Mesendoderm (in vitro differentiated cells): ENCODE measurements around the gene TCF12.
A peak's percentile ranks its signal among the peaks of the same experiment; 100 is the strongest.

ENCODE experiments used
- DNase-seq: peaks from one replicate; pipeline ENCODE4 v3.0.0; 2013
- H2AK5ac ChIP-seq: 2 replicates; pipeline ENCODE4 v1.6.1; 2013; ENCODE audit warnings: low read length, inconsistent platforms
- H2BK120ac ChIP-seq: 2 replicates; pipeline ENCODE4 v1.6.1; 2013; ENCODE audit warnings: low read depth, mild to moderate bottlenecking, low read length, moderate library complexity, mixed read lengths
- H2BK15ac ChIP-seq: replicated peaks from 2 replicates; pipeline ENCODE4 v1.6.1; 2013; ENCODE audit warnings: low read depth, mild to moderate bottlenecking, moderate library complexity
- H2BK5ac ChIP-seq: 2 replicates; pipeline ENCODE4 v1.6.1; 2013; ENCODE audit warnings: low read length, inconsistent platforms
- H3K18ac ChIP-seq: 2 replicates; pipeline ENCODE4 v1.6.1; 2013; ENCODE audit warnings: mild to moderate bottlenecking, low read length, mixed read lengths
- H3K23ac ChIP-seq: one replicate; pipeline ENCODE4 v1.6.1; 2013; ENCODE audit warnings: low read length
- H3K27ac ChIP-seq: 2 replicates; pipeline ENCODE4 v1.5.1; 2013; ENCODE audit warnings: low read depth, mild to moderate bottlenecking, inconsistent platforms, low read length, moderate library complexity
- H3K27me3 ChIP-seq: 2 replicates; pipeline ENCODE4 v1.6.1; 2013; ENCODE audit warnings: low read length, control low read depth, mild to moderate bottlenecking, inconsistent platforms; ENCODE audit not compliant: insufficient read depth, poor library complexity
- H3K36me3 ChIP-seq: 2 replicates; pipeline ENCODE4 v1.6.1; 2013; ENCODE audit warnings: low read length, inconsistent platforms; ENCODE audit not compliant: control insufficient read depth, insufficient read depth
- H3K4ac ChIP-seq: one replicate; pipeline ENCODE4 v1.6.1; 2013; ENCODE audit warnings: low read depth, mild to moderate bottlenecking, low read length, moderate library complexity
- H3K4me1 ChIP-seq: 2 replicates; pipeline ENCODE4 v1.6.1; 2013; ENCODE audit warnings: low read depth, low read length, inconsistent platforms; ENCODE audit not compliant: control insufficient read depth
- H3K4me2 ChIP-seq: 2 replicates; pipeline ENCODE4 v1.6.1; 2013; ENCODE audit warnings: low read length
- H3K4me3 ChIP-seq: 2 replicates; pipeline ENCODE4 v1.5.1; 2013; ENCODE audit warnings: mild to moderate bottlenecking, low read length
- H3K56ac ChIP-seq: one replicate; pipeline ENCODE4 v1.6.1; 2013; ENCODE audit warnings: low read length
- H3K79me1 ChIP-seq: 2 replicates; pipeline ENCODE4 v1.6.1; 2013; ENCODE audit warnings: low read length, inconsistent platforms
- H3K79me2 ChIP-seq: 2 replicates; pipeline ENCODE4 v1.6.1; 2013; ENCODE audit warnings: mild to moderate bottlenecking, low read length; ENCODE audit not compliant: control insufficient read depth, insufficient read depth
- H3K9ac ChIP-seq: 2 replicates; pipeline ENCODE4 v1.6.1; 2013; ENCODE audit warnings: low read length, inconsistent platforms
- H4K5ac ChIP-seq: one replicate; pipeline ENCODE4 v1.6.1; 2013; ENCODE audit warnings: low read length
- H4K8ac ChIP-seq: one replicate; pipeline ENCODE4 v1.6.1; 2013; ENCODE audit warnings: low read depth, mild to moderate bottlenecking, control low read depth, low read length, moderate library complexity
- WGBS: extraction: QIAGEN DNeasy Blood & Tissue Kit; methylation state at CpG from one replicate; pipeline ENCODE4 v1.1.7; 2013; ENCODE audit warnings: low lambda C conversion rate, missing lambda C conversion rate; ENCODE audit not compliant: insufficient coverage; ENCODE audit errors: extremely low coverage; 5-methylcytosine and 5-hydroxymethylcytosine counted together

TCF12 gene

DNA sequence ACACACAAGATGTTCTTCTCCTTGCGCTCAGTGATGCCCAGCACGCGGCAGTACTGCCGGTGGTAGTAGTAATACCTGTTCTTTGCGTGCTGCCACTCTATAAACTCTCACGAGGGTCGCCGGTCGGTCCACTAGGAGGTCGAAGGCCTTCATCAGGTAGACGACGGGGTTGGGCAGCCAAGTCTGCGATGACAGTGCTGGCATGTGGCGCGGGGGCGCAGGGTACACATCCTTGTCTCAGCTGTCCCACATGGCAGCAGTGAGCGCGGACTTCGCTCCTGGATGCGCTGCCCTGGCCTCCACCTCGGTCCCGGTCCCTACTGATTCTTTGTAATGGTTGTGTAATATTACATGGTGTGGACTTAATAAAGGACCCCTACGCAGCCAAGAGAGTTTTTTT, 407.8 kb downstream of the TCF12 start:
- Histone ChIP-seq H2BK5ac (no peak overlapping the region), H3K27me3 (no peaks in the 10 kb centered on the region), H4K8ac (no peak overlapping the region), H3K18ac (no peak overlapping the region), H3K27ac (no peak overlapping the region), H3K4ac (no peak overlapping the region), H3K79me1 (no peaks in the 10 kb centered on the region), H2BK120ac (no peak overlapping the region), H3K36me3 (no peaks in the 10 kb centered on the region), H3K4me1 (peaks cover 15% of the 10 kb centered on the region), H3K4me2 (no peak overlapping the region), H3K4me3 (no peak overlapping the region), H2AK5ac (no peak overlapping the region), H3K79me2 (no peaks in the 10 kb centered on the region), H4K5ac (no peak overlapping the region), H2BK15ac (no peak overlapping the region), H3K23ac (no peak overlapping the region), H3K9ac (no peak overlapping the region), H3K56ac (peak overlapping the region; percentile 45)
- no peak for DNase-seq
- no CpG with 5 or more reads among the region's 23 CpGs for WGBS

DNA sequence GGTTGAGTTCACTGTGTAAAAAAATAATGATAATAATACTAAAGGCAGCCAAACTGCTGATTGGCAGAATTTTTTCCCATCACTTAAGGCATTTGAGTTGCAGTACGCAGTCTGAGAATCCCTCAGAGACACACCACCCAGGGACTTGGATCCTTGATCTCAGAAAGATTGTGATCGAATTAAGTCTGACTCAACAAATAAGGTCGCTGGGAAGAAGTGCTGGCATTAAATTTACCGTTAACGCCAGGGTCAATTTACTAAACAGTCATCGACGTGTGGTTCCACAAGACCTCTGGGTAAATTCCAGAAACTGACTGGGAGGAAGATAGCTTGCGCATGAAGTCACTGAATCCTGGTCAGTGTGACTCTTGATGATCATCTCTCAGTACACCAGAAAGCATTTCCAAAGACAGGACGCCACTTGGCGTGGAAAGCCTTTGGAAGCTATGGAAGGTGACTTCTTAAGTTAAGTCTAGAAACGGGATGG, 409.6 kb downstream of the TCF12 start:
- WGBS: no CpG with 5 or more reads among the region's 11 CpGs

DNA sequence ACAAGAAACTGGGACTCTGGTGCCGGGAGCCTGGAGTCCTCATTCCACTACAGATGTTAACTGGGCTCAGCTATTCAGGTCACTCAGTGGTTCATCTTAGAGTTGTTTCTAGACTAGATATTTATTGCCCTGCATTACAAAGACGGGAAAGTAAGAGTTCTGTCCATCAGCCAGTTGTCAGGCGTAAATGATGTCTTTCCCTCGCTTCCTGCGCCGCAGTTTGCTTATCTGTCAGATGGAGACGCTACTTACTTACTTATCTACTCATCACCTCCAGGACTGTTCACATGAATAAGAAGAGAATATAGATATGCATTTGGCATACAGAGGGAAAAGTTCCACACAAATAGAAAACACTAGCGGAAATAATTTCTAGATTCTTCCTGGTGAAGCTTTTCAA, 410.0 kb downstream of the TCF12 start:
- H3K4me3 ChIP-seq: no peak overlapping the region
- no peak overlapping the region for H2BK15ac ChIP-seq
- no CpG with 5 or more reads among the region's 8 CpGs for WGBS
- H2BK120ac ChIP-seq: no peak overlapping the region
- no peak overlapping the region for H3K27ac ChIP-seq
- H3K4me2 ChIP-seq: no peak overlapping the region
- no peak overlapping the region for H3K23ac ChIP-seq
- H3K27me3 ChIP-seq: no peaks in the 10 kb centered on the region
- DNase-seq: no peak
- no peak overlapping the region for H3K9ac ChIP-seq
- no peak overlapping the region for H3K18ac ChIP-seq
- H3K79me1 ChIP-seq: no peaks in the 10 kb centered on the region
- H2BK5ac ChIP-seq: no peak overlapping the region
- no peaks in the 10 kb centered on the region for H3K36me3 ChIP-seq
- peak overlapping the region; percentile 19 for H3K56ac ChIP-seq
- no peak overlapping the region for H4K5ac ChIP-seq
- H3K4me1 ChIP-seq: peaks cover 3% of the 10 kb centered on the region
- no peak overlapping the region for H2AK5ac ChIP-seq
- H4K8ac ChIP-seq: no peak overlapping the region
- no peaks in the 10 kb centered on the region for H3K79me2 ChIP-seq
- H3K4ac ChIP-seq: no peak overlapping the region

More for the DNA sequence above, 409.6 kb downstream of the TCF12 start:
- H3K36me3 ChIP-seq: no peaks in the 10 kb centered on the region
- H3K4me3 ChIP-seq: no peak overlapping the region
- no peak overlapping the region for H3K18ac ChIP-seq
- DNase-seq: peak; percentile 58
- no peaks in the 10 kb centered on the region for H3K27me3 ChIP-seq
- peaks cover 5% of the 10 kb centered on the region for H3K4me1 ChIP-seq
- no peak overlapping the region for H4K5ac ChIP-seq
- no peak overlapping the region for H3K23ac ChIP-seq
- no peak overlapping the region for H3K9ac ChIP-seq
- no peak overlapping the region for H3K4ac ChIP-seq
- H2BK5ac ChIP-seq: no peak overlapping the region
- no peak overlapping the region for H2BK120ac ChIP-seq
- no peak overlapping the region for H3K4me2 ChIP-seq
- H3K79me1 ChIP-seq: no peaks in the 10 kb centered on the region
- H3K56ac ChIP-seq: peak overlapping the region; percentile 19
- H2AK5ac ChIP-seq: peak overlapping the region; percentile 52
- no peak overlapping the region for H3K27ac ChIP-seq
- H2BK15ac ChIP-seq: no peak overlapping the region
- no peak overlapping the region for H4K8ac ChIP-seq
- no peaks in the 10 kb centered on the region for H3K79me2 ChIP-seq

DNA sequence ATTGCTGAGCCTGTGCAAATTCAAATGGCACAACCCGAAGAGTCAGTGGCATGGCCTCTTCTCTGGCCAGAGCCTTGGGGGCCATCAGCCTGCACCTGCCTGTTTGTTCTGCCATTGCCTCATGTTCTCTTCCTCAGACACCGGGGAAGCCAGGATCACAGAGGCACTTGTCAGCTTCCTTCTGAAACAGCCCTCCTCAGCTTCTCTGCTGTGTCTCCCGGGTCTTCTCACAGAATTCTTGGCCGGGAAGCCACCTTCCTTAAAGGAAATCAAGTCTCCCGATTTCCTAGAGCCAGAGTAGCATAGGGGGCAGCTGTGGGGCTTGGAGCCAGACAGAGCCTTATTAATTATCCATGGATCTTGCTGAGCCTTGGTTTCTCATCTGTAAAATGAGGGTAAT, 410.5 kb downstream of the TCF12 start:
- WGBS: no CpG with 5 or more reads among the region's 5 CpGs
- Histone ChIP-seq H3K23ac (no peak overlapping the region), H3K56ac (no peak overlapping the region)

DNA sequence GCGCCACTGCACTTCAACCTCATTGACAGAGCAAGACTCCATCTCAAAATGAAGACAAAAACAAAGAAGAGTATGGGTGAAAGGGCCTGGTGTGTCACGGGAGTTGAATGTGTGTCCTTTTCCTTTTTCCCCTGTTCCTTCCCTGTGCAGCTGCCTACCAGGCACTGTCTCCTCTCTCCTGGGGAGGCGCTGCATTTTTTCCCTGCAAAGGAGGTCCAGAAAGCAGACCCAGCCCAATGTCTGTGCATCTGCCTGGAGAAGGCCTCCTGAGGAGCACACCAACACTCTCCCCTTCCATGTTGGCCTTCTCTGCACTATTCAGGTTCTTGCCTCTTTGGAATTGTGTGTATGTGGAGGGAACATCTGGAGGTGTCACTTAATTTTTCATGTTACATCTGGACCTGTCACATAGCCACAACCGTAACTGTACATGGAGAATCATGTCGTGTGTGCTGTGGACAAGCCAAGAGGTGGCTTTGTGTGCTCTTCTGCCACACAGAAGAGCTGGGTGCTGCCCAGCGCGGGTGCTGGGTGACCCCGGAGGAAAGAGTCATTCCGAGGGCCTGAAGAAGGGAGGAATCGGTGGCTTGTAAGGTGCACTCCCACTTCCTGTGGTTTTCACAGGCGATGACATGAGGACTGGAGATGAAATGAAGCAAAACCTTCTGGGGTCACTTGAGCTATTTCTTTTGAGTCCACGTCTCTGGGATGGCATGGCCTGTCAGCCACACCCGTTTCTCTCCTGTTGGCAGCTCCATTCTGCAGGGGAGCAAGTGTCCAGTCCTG, 411.3 kb downstream of the TCF12 start:
- Histone ChIP-seq H3K27ac (no peak overlapping the region), H2BK15ac (no peak overlapping the region), H3K4me2 (no peak overlapping the region), H3K18ac (no peak overlapping the region), H4K8ac (no peak overlapping the region), H3K79me2 (no peaks in the 10 kb centered on the region), H3K79me1 (no peaks in the 10 kb centered on the region), H2BK120ac (no peak overlapping the region), H3K4ac (no peak overlapping the region), H3K23ac (no peak overlapping the region), H3K36me3 (no peaks in the 10 kb centered on the region), H3K27me3 (no peaks in the 10 kb centered on the region), H3K4me3 (no peak overlapping the region), H3K9ac (no peak overlapping the region), H2BK5ac (no peak overlapping the region), H3K4me1 (no peaks in the 10 kb centered on the region), H3K56ac (no peak overlapping the region), H4K5ac (no peak overlapping the region), H2AK5ac (no peak overlapping the region)
- WGBS: no CpG with 5 or more reads among the region's 13 CpGs
- DNase-seq: no peak

More for the DNA sequence above, 410.5 kb downstream of the TCF12 start:
- Histone ChIP-seq H3K18ac (no peak overlapping the region), H3K4me2 (no peak overlapping the region), H3K36me3 (no peaks in the 10 kb centered on the region), H4K5ac (no peak overlapping the region), H2BK120ac (no peak overlapping the region), H3K27ac (no peak overlapping the region), H3K4me3 (no peak overlapping the region), H3K4me1 (no peaks in the 10 kb centered on the region), H3K9ac (no peak overlapping the region), H3K79me2 (no peaks in the 10 kb centered on the region), H2BK15ac (no peak overlapping the region), H2BK5ac (no peak overlapping the region), H2AK5ac (no peak overlapping the region), H3K4ac (no peak overlapping the region), H4K8ac (no peak overlapping the region), H3K27me3 (no peaks in the 10 kb centered on the region), H3K79me1 (no peaks in the 10 kb centered on the region)
- no peak for DNase-seq
